HL-60 (cell line): ENCODE results near the gene CD74.

Experiments used
- CTCF ChIP-seq: IDR thresholded peaks from one replicate; pipeline ENCODE4 v1.5.1; 2011; ENCODE audit warnings: low read length, control low read depth, inconsistent platforms; ENCODE audit not compliant: insufficient read depth
- GABPA ChIP-seq: IDR thresholded peaks from 2 replicates; pipeline ENCODE4 v1.6.1; 2012; ENCODE audit warnings: low read depth

DNA sequence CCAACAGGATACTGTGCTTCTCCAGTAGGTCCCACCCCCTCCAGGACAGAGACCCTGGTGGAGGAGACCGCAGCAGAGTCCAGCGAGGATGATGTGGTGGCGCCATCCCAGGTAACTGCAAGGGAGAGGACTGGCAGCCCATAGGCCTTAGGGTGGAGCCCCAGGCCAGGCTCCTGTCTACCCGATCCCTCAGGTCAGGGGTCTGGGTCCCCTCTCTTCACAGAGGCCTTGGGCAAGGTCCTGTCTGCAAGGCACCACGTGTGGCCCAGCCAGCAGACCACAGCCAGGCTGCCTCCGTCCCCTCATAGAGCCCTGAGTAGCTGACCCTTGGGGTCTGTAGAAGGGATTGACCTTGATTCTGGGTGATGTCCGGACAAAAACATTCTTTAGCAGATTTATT, 20.0 kb downstream of the CD74 start:
- TF ChIP-seq CTCF (no peak), GABPA (no peak)
